Renal cortical epithelial cell (primary cell): ENCODE measurements around the gene KCNQ4. TPM values are rescaled to one million over a fixed set of nuclear protein-coding genes. Genes with fewer than 3 reads are reported as not detected.
A peak's percentile ranks its signal among the peaks of the same experiment; 100 is the strongest.

ENCODE experiments used
- DNase-seq: peaks from one replicate; pipeline ENCODE4 v3.0.0-alpha.2; 2011; ENCODE audit warnings: low read depth
- total RNA-seq: library from RNA; depleted of rRNA; stranded (reverse); fragments of >200 nt; gene quantifications from 2 replicates; pipeline ENCODE4 v1.2.3, GENCODE V29; 2014

KCNQ4 gene
- total RNA-seq, 1 donor from 2014 or later = 0.20 TPM

GRCh38 chr1:40776236-40777072 is 7.1 kb upstream of the KCNQ4 start:
- no peak for DNase-seq

- no peak for DNase-seq
These were observed 6.2 kb upstream of the KCNQ4 start for GRCh38 chr1:40777224-40777970.

GRCh38 chr1:40780678-40781607 is 2.6 kb upstream of the KCNQ4 start:
- no peak for DNase-seq

- no peak for DNase-seq
These were observed 2.0 kb upstream of the KCNQ4 start for GRCh38 chr1:40781608-40781971.

- no peak for DNase-seq
These were observed 1.1 kb upstream of the KCNQ4 start for GRCh38 chr1:40782371-40782956.

GRCh38 chr1:40784141-40784770 is 669 bp downstream of the KCNQ4 start:
- no peak for DNase-seq

- no peak for DNase-seq
These were observed 1.2 kb downstream of the KCNQ4 start for GRCh38 chr1:40784771-40785151.

- no peak for DNase-seq
These were observed 1.9 kb downstream of the KCNQ4 start for GRCh38 chr1:40785446-40785845.

- no peak for DNase-seq
These were observed 2.8 kb downstream of the KCNQ4 start for GRCh38 chr1:40786171-40786994.

GRCh38 chr1:40786995-40787705 is 3.6 kb downstream of the KCNQ4 start:
- DNase-seq = no peak

GRCh38 chr1:40787737-40788560 is 4.4 kb downstream of the KCNQ4 start:
- DNase-seq = no peak

GRCh38 chr1:40788561-40789341 is 5.2 kb downstream of the KCNQ4 start:
- DNase-seq = no peak

GRCh38 chr1:40789342-40789598 is 5.7 kb downstream of the KCNQ4 start:
- no peak for DNase-seq

GRCh38 chr1:40789661-40790430 is 6.3 kb downstream of the KCNQ4 start:
- peak; percentile 30 for DNase-seq

- DNase-seq = no peak
These were observed 8.4 kb downstream of the KCNQ4 start for GRCh38 chr1:40792036-40792435.

- no peak for DNase-seq
These were observed 10.0 kb downstream of the KCNQ4 start for GRCh38 chr1:40793617-40794016.

- DNase-seq = no peak
These were observed 10.5 kb downstream of the KCNQ4 start for GRCh38 chr1:40794048-40794447.
